Right cardiac atrium (tissue), 5 donors: ENCODE data around the gene C8G. TPM values are rescaled to one million over a fixed set of nuclear protein-coding genes. Genes with fewer than 3 reads are reported as not detected.

Experiments used
- ATAC-seq, 2 donors: fragments of 200-7000 bp; cut with Tn5 transposase; one replicate each; pipeline versions ENCODE4 v1.8.0 to v1.9.1; 2020; ENCODE audit warnings: moderate library complexity in 2 of 2, mild to moderate bottlenecking in 1 of 2
- DNase-seq, 3 donors: peaks; one replicate each; pipeline ENCODE4 v3.0.0-alpha.2; 2020
- H3K27ac ChIP-seq: one replicate; pipeline ENCODE4 v1.5.1; 2013; ENCODE audit warnings: mild to moderate bottlenecking, low read length, control low read depth, moderate library complexity
- H3K27me3 ChIP-seq: one replicate; pipeline ENCODE4 v1.6.1; 2013; ENCODE audit not compliant: control insufficient read depth, insufficient read depth
- H3K4me1 ChIP-seq: one replicate; pipeline ENCODE4 v1.6.1; 2013; ENCODE audit warnings: low read length; ENCODE audit not compliant: control insufficient read depth, insufficient read depth
- H3K4me3 ChIP-seq: one replicate; pipeline ENCODE4 v1.5.1; 2013; ENCODE audit warnings: low read length, control low read depth
- H3K9me3 ChIP-seq: one replicate; pipeline ENCODE4 v1.6.1; 2013; ENCODE audit warnings: low read length; ENCODE audit not compliant: control insufficient read depth
- WGBS: extraction: QIAGEN DNeasy Blood & Tissue Kit; methylation state at CpG from one replicate; pipeline ENCODE4 v1.1.7; 2013; 5-methylcytosine and 5-hydroxymethylcytosine counted together
- intact Hi-C, 4 donors: fragments of 100-400 bp; cut with DNase I; formaldehyde crosslinking; loops; one replicate each; pipeline versions ENCODE4 v1.11.0 to v1.14.0; 2022 to 2023
- polyA plus RNA-seq: library from polyadenylated mRNA; stranded (reverse); fragments of 200-250 nt; gene quantifications from one replicate; pipeline ENCODE4 v1.2.3, GENCODE V29; 2013
- total RNA-seq, 4 donors: library from RNA; stranded (reverse); fragmentation: NEBNext Ultra II Directional; extraction: Animal tissue kit (Norgen Biotek cat#: 25700); gene quantifications; one replicate each; pipeline ENCODE4 v1.2.1, GENCODE V29; 2021
- donor health status: healthy with polysubstance abuse.
- donor health status: DM: no; HTN: yes; CAD: no.
- donor health status: DM: no; HTN: no; CAD: no.
- donor health status: DM: no; HTN: yes; CAD: no; lungs with severe emphysema.
- donor health status: DM: yes; HTN: yes; CAD: no.

The C8G gene
- total and polyA plus RNA-seq, 5 donors, result 1.0 to 1.8 (median 1.4) TPM

GRCh38 chr9:136991993-136992818, 47.2 kb downstream of the C8G start, which contains the start of gene PAXX:
PAXX (plus strand) TSS chr9:136992422; CDS start chr9:136992444, 22 bp downstream.
- intact Hi-C loops, result no loop called here
- Histone ChIP-seq H3K9me3 (no peaks in the 10 kb centered on the region), H3K27me3 (no peaks in the 10 kb centered on the region), H3K4me3 (peak within 1 kb of the TSS; percentile 64), H3K27ac (peak within 1 kb of the TSS; percentile 71), H3K4me1 (peaks cover 8% of the 10 kb centered on the region)
- peak; percentile 94 to 98 (median 98) for DNase-seq
- WGBS, result under 1% methylated on average over 92 of the region's 92 CpGs
- peak; percentile 89 to 93 for ATAC-seq

GRCh38 chr9:136992819-136993369, 47.9 kb downstream of the C8G start:
- peak overlapping the region; percentile 64 for H3K4me3 ChIP-seq
- no peak overlapping the region for H3K27ac ChIP-seq
- DNase-seq (no peak), ATAC-seq (no peak)
- intact Hi-C loops, result no loop called here
- H3K4me1 ChIP-seq, result peaks cover 8% of the 10 kb centered on the region
- H3K27me3 ChIP-seq, result no peaks in the 10 kb centered on the region
- WGBS, result 41% methylated on average over 18 of the region's 18 CpGs
- H3K9me3 ChIP-seq, result no peaks in the 10 kb centered on the region

- Histone ChIP-seq H3K27ac (no peak overlapping the region), H3K27me3 (no peaks in the 10 kb centered on the region), H3K4me3 (no peak overlapping the region), H3K9me3 (no peaks in the 10 kb centered on the region), H3K4me1 (peaks cover 8% of the 10 kb centered on the region)
- WGBS, result 68% methylated on average over 54 of the region's 54 CpGs
- intact Hi-C loops, result no loop called here
- ATAC-seq (no peak), DNase-seq (peak in 1 of 3 donors; percentile 65)
Observed at GRCh38 chr9:136994180-136994887, 49.3 kb downstream of the C8G start.

GRCh38 chr9:136994888-136995230, 49.8 kb downstream of the C8G start:
- no peak overlapping the region for H3K27ac ChIP-seq
- WGBS, result 27% methylated on average over 40 of the region's 40 CpGs

GRCh38 chr9:136995362-136995761, 50.3 kb downstream of the C8G start:
- Histone ChIP-seq H3K4me1 (peaks cover 8% of the 10 kb centered on the region), H3K4me3 (no peak overlapping the region), H3K9me3 (no peaks in the 10 kb centered on the region), H3K27me3 (no peaks in the 10 kb centered on the region), H3K27ac (no peak overlapping the region)
- 19% methylated on average over 30 of the region's 30 CpGs for WGBS
- ATAC-seq (no peak), DNase-seq (peak in 1 of 3 donors; percentile 75)
- intact Hi-C loops, result no loop called here

More at GRCh38 chr9:136994888-136995230, 49.8 kb downstream of the C8G start:
- intact Hi-C loops, result no loop called here
- no peak for ATAC-seq
- Histone ChIP-seq H3K27me3 (no peaks in the 10 kb centered on the region), H3K4me1 (peaks cover 8% of the 10 kb centered on the region), H3K4me3 (peak overlapping the region; percentile 4), H3K9me3 (no peaks in the 10 kb centered on the region)
- peak in 1 of 3 donors; percentile 64 for DNase-seq

- WGBS, result 17% methylated on average over 12 of the region's 12 CpGs
- peak overlapping the region; percentile 12 for H3K27ac ChIP-seq
- ATAC-seq (peak; percentile 2 to 7), DNase-seq (peak; percentile 72 to 89 (median 89))
- H3K27me3 ChIP-seq, result no peaks in the 10 kb centered on the region
- no peaks in the 10 kb centered on the region for H3K9me3 ChIP-seq
- intact Hi-C loops, result no loop called here
- H3K4me1 ChIP-seq, result peaks cover 8% of the 10 kb centered on the region
- H3K4me3 ChIP-seq, result no peak overlapping the region
Observed at GRCh38 chr9:136995772-136996311, 50.8 kb downstream of the C8G start.

Other genes with a start within 250 kb of the C8G start
Only the 30 nearest of the 32 such genes appear.
- 10 to 100 TPM; 34.2 to 40.8 (median 36.4) TPM for gene DIPK1B, start 232.7 kb upstream of the C8G start, total RNA-seq
- 42.7 TPM for gene DIPK1B, start 232.7 kb upstream of the C8G start, polyA plus RNA-seq
- gene LCN10, start 202.3 kb upstream of the C8G start, total RNA-seq, result 10 to 100 TPM in 1 of 4 donors, 1 to 10 TPM in 3; 4.5 to 14.1 (median 7.7) TPM
- 14.7 TPM for gene LCN10, start 202.3 kb upstream of the C8G start, polyA plus RNA-seq
- 10 to 100 TPM in 3 of 4 donors, 1 to 10 TPM in 1; 8.3 to 22.8 (median 16.9) TPM for gene LCN6, start 196.7 kb upstream of the C8G start, total RNA-seq
- gene LCN6, start 196.7 kb upstream of the C8G start, polyA plus RNA-seq, result 41.0 TPM
- gene LCN8, start 187.0 kb upstream of the C8G start, total RNA-seq, result not detected
- not detected for gene LCN8, start 187.0 kb upstream of the C8G start, polyA plus RNA-seq
- gene LCN15, start 180.7 kb upstream of the C8G start, total RNA-seq, result 1 to 10 TPM in 2 of 4 donors, under 1 TPM in 2; 0.32 to 1.3 (median 0.87) TPM
- 2.1 TPM for gene LCN15, start 180.7 kb upstream of the C8G start, polyA plus RNA-seq
- gene TMEM141, start 153.9 kb upstream of the C8G start, total RNA-seq, result 100 to 1,000 TPM in 2 of 4 donors, 10 to 100 TPM in 2; 73.6 to 115 (median 100) TPM
- gene TMEM141, start 153.9 kb upstream of the C8G start, polyA plus RNA-seq, result 158 TPM
- gene CCDC183, start 148.9 kb upstream of the C8G start, total RNA-seq, result 1 to 10 TPM; 2.0 to 5.0 (median 2.6) TPM
- 3.8 TPM for gene CCDC183, start 148.9 kb upstream of the C8G start, polyA plus RNA-seq
- gene RABL6, start 137.3 kb upstream of the C8G start, total RNA-seq, result 10 to 100 TPM; 67.3 to 73.6 (median 71.6) TPM
- 87.2 TPM for gene RABL6, start 137.3 kb upstream of the C8G start, polyA plus RNA-seq
- gene AJM1, start 102.8 kb upstream of the C8G start, total RNA-seq, result 10 to 100 TPM in 1 of 4 donors, 1 to 10 TPM in 3; 4.4 to 11.5 (median 8.0) TPM
- 4.3 TPM for gene AJM1, start 102.8 kb upstream of the C8G start, polyA plus RNA-seq
- 100 to 1,000 TPM; 176 to 227 (median 203) TPM for gene PHPT1, start 95.8 kb upstream of the C8G start, total RNA-seq
- 329 TPM for gene PHPT1, start 95.8 kb upstream of the C8G start, polyA plus RNA-seq
- 10 to 100 TPM in 1 of 4 donors, 1 to 10 TPM in 3; 3.0 to 10.8 (median 5.8) TPM for gene MAMDC4, start 92.9 kb upstream of the C8G start, total RNA-seq
- gene MAMDC4, start 92.9 kb upstream of the C8G start, polyA plus RNA-seq, result 5.2 TPM
- 100 to 1,000 TPM; 279 to 331 (median 301) TPM for gene EDF1, start 78.9 kb upstream of the C8G start, total RNA-seq
- 417 TPM for gene EDF1, start 78.9 kb upstream of the C8G start, polyA plus RNA-seq
- gene TRAF2, start 58.7 kb upstream of the C8G start, total RNA-seq, result 10 to 100 TPM in 1 of 4 donors, 1 to 10 TPM in 3; 6.1 to 10.2 (median 8.6) TPM
- gene TRAF2, start 58.7 kb upstream of the C8G start, polyA plus RNA-seq, result 6.7 TPM
- 100 to 1,000 TPM; 108 to 139 (median 120) TPM for gene FBXW5, start 505 bp upstream of the C8G start, total RNA-seq
- gene FBXW5, start 505 bp upstream of the C8G start, polyA plus RNA-seq, result 150 TPM
- 10 to 100 TPM in 3 of 4 donors, 1 to 10 TPM in 1; 9.8 to 21.2 (median 13.1) TPM for gene LCN12, start 7.0 kb downstream of the C8G start, total RNA-seq
- 7.0 TPM for gene LCN12, start 7.0 kb downstream of the C8G start, polyA plus RNA-seq
- 1,000 to 10,000 TPM; 3,127 to 5,556 (median 4,402) TPM for gene PTGDS, start 32.3 kb downstream of the C8G start, total RNA-seq
- gene PTGDS, start 32.3 kb downstream of the C8G start, polyA plus RNA-seq, result 6,981 TPM
- gene LCNL1, start 37.8 kb downstream of the C8G start, total RNA-seq, result 10 to 100 TPM in 2 of 4 donors, 1 to 10 TPM in 2; 4.3 to 16.7 (median 9.7) TPM
- gene LCNL1, start 37.8 kb downstream of the C8G start, polyA plus RNA-seq, result 2.4 TPM
- gene PAXX, start 47.2 kb downstream of the C8G start, total RNA-seq, result 10 to 100 TPM; 24.8 to 30.4 (median 27.6) TPM
- 44.5 TPM for gene PAXX, start 47.2 kb downstream of the C8G start, polyA plus RNA-seq
- gene CLIC3, start 51.3 kb downstream of the C8G start, total RNA-seq, result 1 to 10 TPM; 2.8 to 6.2 (median 4.8) TPM
- gene CLIC3, start 51.3 kb downstream of the C8G start, polyA plus RNA-seq, result 6.2 TPM
- 10 to 100 TPM; 32.2 to 42.4 (median 39.3) TPM for gene ABCA2, start 83.0 kb downstream of the C8G start, total RNA-seq
- gene ABCA2, start 83.0 kb downstream of the C8G start, polyA plus RNA-seq, result 40.4 TPM
- gene FUT7, start 86.8 kb downstream of the C8G start, total RNA-seq, result under 1 TPM in 3 of 4 donors, not detected in 1; 0.09 to 0.24 (median 0.20) TPM
- 0.07 TPM for gene FUT7, start 86.8 kb downstream of the C8G start, polyA plus RNA-seq
- gene NPDC1, start 100.9 kb downstream of the C8G start, total RNA-seq, result 10 to 100 TPM; 68.3 to 81.0 (median 71.4) TPM
- 69.7 TPM for gene NPDC1, start 100.9 kb downstream of the C8G start, polyA plus RNA-seq
- gene ENTPD2, start 108.8 kb downstream of the C8G start, total RNA-seq, result 1 to 10 TPM in 3 of 4 donors, under 1 TPM in 1; 0.92 to 2.9 (median 1.4) TPM
- gene ENTPD2, start 108.8 kb downstream of the C8G start, polyA plus RNA-seq, result 2.1 TPM
- under 1 TPM; 0.08 to 0.63 (median 0.28) TPM for gene SAPCD2, start 125.3 kb downstream of the C8G start, total RNA-seq
- 0.18 TPM for gene SAPCD2, start 125.3 kb downstream of the C8G start, polyA plus RNA-seq
- 10 to 100 TPM in 3 of 4 donors, 1 to 10 TPM in 1; 9.8 to 14.0 (median 12.4) TPM for gene UAP1L1, start 132.3 kb downstream of the C8G start, total RNA-seq
- 10.1 TPM for gene UAP1L1, start 132.3 kb downstream of the C8G start, polyA plus RNA-seq
- gene MAN1B1, start 141.7 kb downstream of the C8G start, total RNA-seq, result 10 to 100 TPM; 23.9 to 31.3 (median 28.1) TPM
- gene MAN1B1, start 141.7 kb downstream of the C8G start, polyA plus RNA-seq, result 24.8 TPM
- 100 to 1,000 TPM; 211 to 288 (median 239) TPM for gene DPP7, start 169.5 kb downstream of the C8G start, total RNA-seq
- 252 TPM for gene DPP7, start 169.5 kb downstream of the C8G start, polyA plus RNA-seq
- under 1 TPM in 1 of 4 donors, not detected in 3; 0.08 TPM for gene GRIN1, start 193.9 kb downstream of the C8G start, total RNA-seq
- 0.09 TPM for gene GRIN1, start 193.9 kb downstream of the C8G start, polyA plus RNA-seq
- gene LRRC26, start 224.8 kb downstream of the C8G start, total RNA-seq, result not detected
- not detected for gene LRRC26, start 224.8 kb downstream of the C8G start, polyA plus RNA-seq
- not detected for gene TMEM210, start 226.8 kb downstream of the C8G start, total RNA-seq
- gene TMEM210, start 226.8 kb downstream of the C8G start, polyA plus RNA-seq, result not detected